Astrocyte (in vitro differentiated cells and primary cell): ENCODE measurements around the gene IL17D.

Source experiments
- CTCF ChIP-seq: IDR thresholded peaks from 2 replicates; pipeline ENCODE4 v1.5.1; 2011; ENCODE audit warnings: low read depth, mild to moderate bottlenecking, inconsistent platforms, low read length, moderate library complexity; ENCODE audit not compliant: insufficient read depth
- EZH2 ChIP-seq: IDR thresholded peaks from 2 replicates; pipeline ENCODE4 v1.6.1; 2012; ENCODE audit warnings: mild to moderate bottlenecking, low read length, inconsistent platforms; ENCODE audit not compliant: insufficient read depth

- no peak for TF ChIP-seq CTCF
- no peak for TF ChIP-seq EZH2
These were observed 45.9 kb downstream of the IL17D start for GRCh38 chr13:20749377-20749776.
